WERI-Rb-1 (cell line): Measurements from ENCODE around the gene CCDC92.

Source experiments
- DNase-seq: peaks from one replicate; pipeline ENCODE4 v3.0.0-alpha.2; 2020
- H3K27ac ChIP-seq: fragments of 250-450 bp; sonication (Bioruptor Pico); 2 replicates; pipeline ENCODE4 v1.5.1; 2020; ENCODE audit warnings: mild to moderate bottlenecking, moderate library complexity
- H3K27me3 ChIP-seq: fragments of 250-450 bp; sonication (Bioruptor Pico); 2 replicates; pipeline ENCODE4 v1.5.1; 2021; ENCODE audit warnings: mild to moderate bottlenecking, low read depth, moderate library complexity; ENCODE audit not compliant: insufficient read depth, severe bottlenecking
- H3K36me3 ChIP-seq: fragments of 250-450 bp; sonication (Bioruptor Pico); 2 replicates; pipeline ENCODE4 v1.5.1; 2020; ENCODE audit warnings: mild to moderate bottlenecking, moderate library complexity
- H3K4me3 ChIP-seq: 2 replicates; pipeline ENCODE4 v1.5.1; 2011; ENCODE audit warnings: low read depth, mild to moderate bottlenecking, control low read depth, low read length
- H3K9me3 ChIP-seq: fragments of 250-450 bp; sonication (Bioruptor Pico); 2 replicates; pipeline ENCODE4 v1.5.1; 2021; ENCODE audit warnings: mild to moderate bottlenecking, moderate library complexity; ENCODE audit not compliant: severe bottlenecking
- TF ChIP-seq, protein P1 (sequence below): IDR thresholded peaks from 2 replicates; pipeline ENCODE4 v1.5.1; 2011; ENCODE audit warnings: low read depth, mild to moderate bottlenecking, control low read depth, inconsistent platforms, low read length

The CCDC92 gene

DNA sequence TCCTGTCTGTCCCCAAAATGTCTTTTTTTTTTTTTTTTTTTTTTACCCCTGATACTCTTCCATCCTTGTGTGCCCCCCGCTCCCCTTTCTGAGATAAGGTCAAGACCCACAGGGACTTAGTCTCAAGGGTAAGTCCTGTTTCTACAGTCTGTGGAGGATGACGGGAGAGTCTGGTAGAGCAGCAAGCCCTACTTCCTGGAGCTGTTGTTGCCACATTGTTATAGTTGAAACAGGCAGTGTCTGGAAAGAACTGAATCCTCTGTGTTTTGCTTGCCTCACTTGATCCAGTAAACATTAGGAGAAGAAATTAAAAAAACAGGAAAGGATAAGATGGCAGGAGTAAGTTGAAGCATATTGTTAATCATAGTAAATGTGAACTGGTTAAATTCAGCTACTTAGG is 45.9 kb upstream of the CCDC92 start:
- no peak for DNase-seq
- H3K27me3 ChIP-seq = no peaks in the 10 kb centered on the region
- TF ChIP-seq, protein P1, sequence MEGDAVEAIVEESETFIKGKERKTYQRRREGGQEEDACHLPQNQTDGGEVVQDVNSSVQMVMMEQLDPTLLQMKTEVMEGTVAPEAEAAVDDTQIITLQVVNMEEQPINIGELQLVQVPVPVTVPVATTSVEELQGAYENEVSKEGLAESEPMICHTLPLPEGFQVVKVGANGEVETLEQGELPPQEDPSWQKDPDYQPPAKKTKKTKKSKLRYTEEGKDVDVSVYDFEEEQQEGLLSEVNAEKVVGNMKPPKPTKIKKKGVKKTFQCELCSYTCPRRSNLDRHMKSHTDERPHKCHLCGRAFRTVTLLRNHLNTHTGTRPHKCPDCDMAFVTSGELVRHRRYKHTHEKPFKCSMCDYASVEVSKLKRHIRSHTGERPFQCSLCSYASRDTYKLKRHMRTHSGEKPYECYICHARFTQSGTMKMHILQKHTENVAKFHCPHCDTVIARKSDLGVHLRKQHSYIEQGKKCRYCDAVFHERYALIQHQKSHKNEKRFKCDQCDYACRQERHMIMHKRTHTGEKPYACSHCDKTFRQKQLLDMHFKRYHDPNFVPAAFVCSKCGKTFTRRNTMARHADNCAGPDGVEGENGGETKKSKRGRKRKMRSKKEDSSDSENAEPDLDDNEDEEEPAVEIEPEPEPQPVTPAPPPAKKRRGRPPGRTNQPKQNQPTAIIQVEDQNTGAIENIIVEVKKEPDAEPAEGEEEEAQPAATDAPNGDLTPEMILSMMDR = no peak
- no peaks in the 10 kb centered on the region for H3K9me3 ChIP-seq
- H3K36me3 ChIP-seq = peaks cover 8% of the 10 kb centered on the region
- no peak overlapping the region for H3K27ac ChIP-seq
- no peak overlapping the region for H3K4me3 ChIP-seq

DNA sequence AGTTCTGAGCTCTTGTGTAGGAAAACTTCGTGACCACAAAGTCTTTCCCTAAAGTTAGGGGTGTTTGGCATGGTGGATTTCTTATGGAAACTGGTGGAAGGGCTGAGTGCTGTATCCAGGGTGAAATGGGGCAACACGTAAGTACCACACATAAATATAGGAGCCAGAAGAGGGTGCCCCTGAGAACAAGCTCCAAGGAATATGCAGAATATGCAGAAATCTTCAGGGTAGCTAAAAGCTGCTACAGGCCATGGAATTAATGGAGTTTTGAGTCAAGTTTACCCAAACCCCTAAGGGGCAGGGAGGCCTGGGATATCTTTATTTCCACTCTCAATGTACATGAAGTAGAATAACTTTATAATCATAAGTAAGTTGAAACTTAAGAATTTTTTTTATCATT is 44.4 kb upstream of the CCDC92 start:
- H3K4me3 ChIP-seq = no peak overlapping the region
- no peaks in the 10 kb centered on the region for H3K27me3 ChIP-seq
- no peak overlapping the region for H3K27ac ChIP-seq
- H3K36me3 ChIP-seq = peaks cover 22% of the 10 kb centered on the region
- DNase-seq = no peak
- no peaks in the 10 kb centered on the region for H3K9me3 ChIP-seq
- TF ChIP-seq, protein P1 = no peak

DNA sequence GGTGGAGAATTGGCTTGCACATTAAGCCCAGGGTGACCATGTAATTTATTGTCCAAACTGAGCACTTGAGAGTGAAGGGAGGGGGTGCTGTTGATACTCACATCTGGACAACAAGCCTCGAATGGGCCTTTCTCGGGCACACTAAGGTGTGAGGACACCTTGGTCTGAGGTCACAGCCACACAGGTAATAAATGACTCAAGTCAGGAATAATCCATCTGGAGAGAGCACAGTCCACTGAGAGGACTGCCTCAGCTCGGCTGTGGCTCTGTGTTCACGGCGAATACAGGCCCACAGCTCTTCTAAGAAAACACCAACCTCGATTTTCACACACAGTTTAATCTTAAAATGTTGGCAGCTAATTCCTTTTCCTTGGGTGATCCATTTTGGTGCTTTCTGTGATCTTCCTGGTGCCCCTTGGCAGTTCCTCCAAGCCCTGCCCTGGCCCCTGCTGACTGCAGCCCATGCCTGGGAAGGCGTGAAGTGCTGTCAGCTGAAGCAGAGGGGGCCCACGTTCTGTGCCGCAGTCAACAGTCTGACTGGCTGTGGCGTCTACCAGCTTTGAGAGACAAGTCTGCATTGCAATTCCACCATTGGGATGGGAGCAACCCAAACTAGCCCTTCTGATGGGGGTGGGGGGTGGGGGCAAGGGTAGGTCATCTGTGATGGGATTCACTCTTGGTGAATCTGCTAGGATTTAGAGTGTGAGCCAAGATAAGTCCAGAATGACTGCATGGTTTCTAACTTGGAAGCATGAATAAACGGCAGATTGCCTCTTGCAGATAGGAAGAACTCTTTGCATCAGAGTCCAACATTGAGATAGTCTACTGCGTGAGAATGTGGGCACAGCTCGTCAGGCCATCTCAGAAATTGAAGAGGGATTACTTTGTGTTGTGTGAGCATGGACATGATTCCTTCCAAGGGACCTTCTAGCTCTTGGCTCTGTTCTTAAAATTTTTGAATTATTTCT is 43.1 kb upstream of the CCDC92 start:
- peaks cover 35% of the 10 kb centered on the region for H3K36me3 ChIP-seq

DNA sequence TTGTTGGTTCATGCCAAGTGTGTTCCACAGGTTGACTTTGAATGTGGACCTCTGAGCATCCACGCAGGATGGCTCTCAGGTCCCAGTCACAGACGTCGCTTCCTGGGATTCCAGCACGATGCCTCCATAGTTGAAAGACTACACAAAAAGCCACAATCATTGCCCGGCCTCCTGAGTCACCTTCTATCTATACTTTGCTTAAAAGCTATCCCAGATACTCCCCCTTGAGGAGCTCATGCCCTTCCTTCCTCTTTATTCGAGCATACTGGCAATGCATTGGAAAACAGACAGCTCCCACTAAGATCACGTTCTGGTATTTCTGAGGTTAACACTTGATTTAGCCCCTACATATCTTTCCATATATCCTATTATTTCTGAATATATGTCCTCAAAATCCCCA is 40.4 kb upstream of the CCDC92 start:
- TF ChIP-seq, protein P1 = no peak
- no peak for DNase-seq
- H3K4me3 ChIP-seq = no peak overlapping the region
- peaks cover 56% of the 10 kb centered on the region for H3K36me3 ChIP-seq
- H3K27me3 ChIP-seq = no peaks in the 10 kb centered on the region
- no peaks in the 10 kb centered on the region for H3K9me3 ChIP-seq
- no peak overlapping the region for H3K27ac ChIP-seq

More for the DNA sequence above, 43.1 kb upstream of the CCDC92 start:
- Histone ChIP-seq H3K4me3 (no peak overlapping the region), H3K27me3 (no peaks in the 10 kb centered on the region), H3K27ac (no peak overlapping the region), H3K9me3 (no peaks in the 10 kb centered on the region)
- TF ChIP-seq, protein P1 = no peak
- DNase-seq = no peak

DNA sequence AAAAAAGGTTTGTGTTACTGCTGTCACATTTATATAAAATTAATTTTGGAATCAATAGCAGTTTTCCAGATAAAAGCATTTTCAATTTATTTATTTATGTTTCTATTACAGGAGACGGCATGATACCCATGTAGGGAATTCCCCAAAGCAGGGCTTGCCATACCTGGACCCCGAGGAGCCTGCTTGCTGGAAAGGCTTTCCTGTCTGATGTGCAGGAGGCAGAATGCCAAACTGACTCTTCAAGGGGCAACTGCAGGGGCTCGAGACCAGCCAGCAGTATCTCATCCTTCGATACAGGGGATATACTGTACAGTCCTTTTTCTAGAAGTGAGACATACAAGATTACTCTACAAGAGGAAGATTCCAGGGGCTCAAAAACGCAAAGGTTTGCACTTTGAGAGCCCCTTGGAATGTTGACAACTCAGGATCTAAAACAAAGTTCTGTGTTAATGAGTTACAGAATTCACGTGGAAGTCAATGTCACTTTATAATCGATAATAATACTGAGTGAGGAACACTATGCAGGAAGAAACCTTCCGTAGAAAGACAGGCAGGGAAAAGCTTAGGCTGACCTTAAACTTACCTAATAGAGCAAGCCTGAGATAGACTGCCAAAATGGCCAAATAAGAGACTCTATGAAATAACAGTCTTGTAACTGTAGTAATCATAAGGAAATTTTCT is 38.9 kb upstream of the CCDC92 start:
- Histone ChIP-seq H3K27ac (no peak overlapping the region), H3K9me3 (no peaks in the 10 kb centered on the region), H3K36me3 (peaks cover 70% of the 10 kb centered on the region), H3K4me3 (no peak overlapping the region), H3K27me3 (no peaks in the 10 kb centered on the region)
- DNase-seq = no peak
- TF ChIP-seq, protein P1 = no peak
